ENCODE measurements around the gene BNIP1. TPM values are rescaled to one million over a fixed set of nuclear protein-coding genes. Genes with fewer than 3 reads are reported as not detected.

BNIP1 gene
- total RNA-seq, 2 donors from 2014 or later: 6.8 to 7.3 TPM

DNA sequence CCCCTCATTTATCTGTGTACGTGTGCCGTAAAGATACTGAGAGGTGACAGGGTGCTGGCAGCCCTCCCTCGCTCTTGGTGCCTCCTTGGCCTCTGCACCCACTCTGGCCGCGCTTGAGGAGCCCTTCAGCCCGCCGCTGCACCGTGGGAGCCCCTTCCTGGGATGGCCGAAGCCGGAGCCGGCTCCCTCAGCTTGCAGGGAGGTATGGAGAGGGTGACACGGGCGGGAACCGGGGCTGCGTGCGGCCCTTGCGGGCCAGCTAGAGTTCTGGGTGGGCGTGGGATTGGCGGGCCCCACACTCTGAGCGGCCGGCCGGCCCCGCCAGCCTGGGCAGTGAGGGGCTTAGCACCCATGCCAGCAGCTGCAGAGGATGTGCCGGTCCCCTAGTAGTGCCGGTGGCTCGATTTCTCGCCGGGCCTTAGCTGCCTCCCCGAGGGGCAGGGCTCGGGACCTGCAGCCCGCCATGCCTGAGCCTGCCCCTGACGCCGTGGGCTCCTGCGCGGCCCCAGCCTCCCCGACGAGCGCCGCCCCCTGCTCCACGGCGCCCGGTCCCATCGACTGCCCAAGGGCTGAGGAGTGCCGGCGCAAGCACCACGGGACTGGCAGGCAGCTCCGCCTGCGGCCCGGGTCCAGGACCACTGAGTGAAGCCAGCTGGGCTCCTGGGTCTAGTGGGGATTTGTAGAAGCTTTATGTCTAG, 69.1 kb downstream of the BNIP1 start:
- Histone ChIP-seq H3K27ac (ENCODE audit: low read depth, low read length) (no peak overlapping the region), H3K27me3 (ENCODE audit: control insufficient read depth, insufficient read depth, low read length, poor library complexity, severe bottlenecking) (peaks cover 11% of the 10 kb centered on the region), H3K4me1 (ENCODE audit: control insufficient read depth, insufficient read depth, low read length) (no peaks in the 10 kb centered on the region), H3K9ac (ENCODE audit: extremely low read depth, low read length, poor library complexity, severe bottlenecking) (no peak overlapping the region), H3K4me3 (ENCODE audit: low read length) (no peak overlapping the region), H3K9me3 (ENCODE audit: control insufficient read depth, low read length) (no peaks in the 10 kb centered on the region), H3K36me3 (ENCODE audit: control insufficient read depth, insufficient read depth, low read length) (no peaks in the 10 kb centered on the region)
- H3K4me3 Mint-ChIP-seq: no peak overlapping the region
- H3K4me1 Mint-ChIP-seq: no peaks in the 10 kb centered on the region
- no peak overlapping the region for H3K27ac Mint-ChIP-seq
- TF ChIP-seq, protein P1, sequence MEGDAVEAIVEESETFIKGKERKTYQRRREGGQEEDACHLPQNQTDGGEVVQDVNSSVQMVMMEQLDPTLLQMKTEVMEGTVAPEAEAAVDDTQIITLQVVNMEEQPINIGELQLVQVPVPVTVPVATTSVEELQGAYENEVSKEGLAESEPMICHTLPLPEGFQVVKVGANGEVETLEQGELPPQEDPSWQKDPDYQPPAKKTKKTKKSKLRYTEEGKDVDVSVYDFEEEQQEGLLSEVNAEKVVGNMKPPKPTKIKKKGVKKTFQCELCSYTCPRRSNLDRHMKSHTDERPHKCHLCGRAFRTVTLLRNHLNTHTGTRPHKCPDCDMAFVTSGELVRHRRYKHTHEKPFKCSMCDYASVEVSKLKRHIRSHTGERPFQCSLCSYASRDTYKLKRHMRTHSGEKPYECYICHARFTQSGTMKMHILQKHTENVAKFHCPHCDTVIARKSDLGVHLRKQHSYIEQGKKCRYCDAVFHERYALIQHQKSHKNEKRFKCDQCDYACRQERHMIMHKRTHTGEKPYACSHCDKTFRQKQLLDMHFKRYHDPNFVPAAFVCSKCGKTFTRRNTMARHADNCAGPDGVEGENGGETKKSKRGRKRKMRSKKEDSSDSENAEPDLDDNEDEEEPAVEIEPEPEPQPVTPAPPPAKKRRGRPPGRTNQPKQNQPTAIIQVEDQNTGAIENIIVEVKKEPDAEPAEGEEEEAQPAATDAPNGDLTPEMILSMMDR (conservative IDR thresholded peaks at IDR 0.05): no peak
- DNase-seq: no peak
- 95 to 98% methylated on average over 21 to 49 of the region's 49 CpGs for WGBS, 2 experiments (ENCODE audit: insufficient coverage in 1 of 2, insufficient read length in 1 of 2)
- peaks cover 56% of the 10 kb centered on the region for H3K27me3 Mint-ChIP-seq (ENCODE audit: insufficient read depth)
- H3K36me3 Mint-ChIP-seq (ENCODE audit: low read depth): no peaks in the 10 kb centered on the region
- H3K9me3 Mint-ChIP-seq: peaks cover 10% of the 10 kb centered on the region

Other genes with a start within 250 kb of the BNIP1 start
- gene RPL26L1, start 185.1 kb upstream of the BNIP1 start, total RNA-seq: 10 to 100 TPM; 56.7 to 60.0 TPM
- 100 to 1,000 TPM; 119 to 128 TPM for gene ATP6V0E1, start 160.8 kb upstream of the BNIP1 start, total RNA-seq
- gene CREBRF, start 88.2 kb upstream of the BNIP1 start, total RNA-seq: 10 to 100 TPM; 12.2 to 12.7 TPM
- under 1 TPM; 0.33 to 0.37 TPM for gene NKX2-5, start 90.7 kb downstream of the BNIP1 start, total RNA-seq
- 1 to 10 TPM; 4.6 to 4.8 TPM for gene STC2, start 183.9 kb downstream of the BNIP1 start, total RNA-seq

All from endodermal cell (in vitro differentiated cells).